Measurements from ENCODE around the gene CCDC12. TPM values are rescaled to one million over a fixed set of nuclear protein-coding genes. Genes with fewer than 3 reads are reported as not detected.

Gene CCDC12
- polyA plus RNA-seq, 1 of the 3 experiments (the other 2 are of a cell fraction) = 105 TPM

DNA sequence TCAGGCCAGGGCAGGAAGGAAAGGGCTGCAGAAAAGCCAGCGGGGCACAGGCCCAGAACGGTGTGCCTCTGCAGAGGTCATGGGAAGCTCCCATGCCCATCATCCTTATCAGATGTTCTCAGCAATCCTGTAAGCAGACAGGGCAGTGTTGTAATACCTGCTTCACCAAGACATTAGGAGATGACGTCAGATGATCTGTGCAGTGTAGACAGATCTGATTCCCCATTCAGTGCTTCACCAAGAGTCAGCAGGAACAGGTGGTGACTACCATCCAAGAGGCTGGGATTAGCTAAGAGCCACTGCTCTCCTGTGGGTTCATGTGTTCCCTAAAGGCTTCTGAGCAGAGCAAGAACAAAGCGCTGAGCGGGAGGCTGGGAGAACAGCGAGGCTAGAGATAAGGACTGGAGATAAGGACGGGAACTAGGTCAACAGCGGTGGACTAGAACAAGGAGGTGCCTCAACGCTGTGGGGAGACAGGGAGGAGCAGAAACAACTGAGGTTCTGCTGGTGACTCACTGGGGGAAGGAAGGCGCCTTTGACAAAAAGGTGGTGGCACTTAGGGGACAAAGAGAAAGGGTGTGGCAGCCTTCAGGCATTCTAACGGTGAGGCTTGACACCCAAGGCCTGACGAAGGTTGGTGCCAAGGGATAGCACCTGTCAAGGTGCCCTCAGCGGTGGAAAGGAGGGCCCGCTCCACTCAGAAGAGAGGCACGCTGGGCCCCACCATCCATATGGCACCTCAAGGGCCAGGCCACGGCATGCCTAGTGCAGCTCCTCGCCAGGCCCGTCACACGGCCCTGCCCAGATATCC is 28.4 kb downstream of the CCDC12 start (continued):
- TF ChIP-seq FOXJ3 (CRISPR knock-in tag; IDR thresholded peaks at IDR 0.05) (0 out of 2 replicates have a peak, but pooled peaks have one; percentile 3), ELF1 (IDR thresholded peaks at IDR 0.05) (no peak), RAD21 (IDR thresholded peaks at IDR 0.05; ENCODE audit: low read length) (no peak)

DNA sequence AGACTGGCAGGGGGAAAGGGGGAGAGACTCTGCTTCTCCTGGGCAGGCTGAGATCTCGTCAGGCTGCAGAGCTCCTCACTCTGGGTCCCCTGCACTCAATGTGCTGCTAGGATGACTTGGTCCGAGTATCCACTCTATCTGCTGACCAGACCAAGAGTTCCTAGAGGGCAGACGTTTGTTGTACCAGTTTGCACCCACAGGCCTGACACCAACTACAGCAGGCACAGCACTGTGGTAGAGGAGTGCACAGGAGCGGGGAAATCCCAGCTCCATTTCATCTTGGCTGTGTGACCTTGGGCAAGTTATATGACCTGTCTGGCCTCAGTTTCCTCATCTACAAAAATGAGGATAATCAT is 29.0 kb downstream of the CCDC12 start:
- H3K9ac ChIP-seq = peak overlapping the region; percentile 12; the same call in 1 of the 2 replicates

More for the DNA sequence above, 29.0 kb downstream of the CCDC12 start:
- no peak for DNase-seq
- TF ChIP-seq FOSL2 (IDR thresholded peaks at IDR 0.05; ENCODE audit: borderline replicate concordance, low read depth) = no peak
- no peak for TF ChIP-seq SMC3 (IDR thresholded peaks at IDR 0.05; ENCODE audit: low read depth, low read length)
- TF ChIP-seq GABPA (IDR thresholded peaks at IDR 0.05; ENCODE audit: low read depth) = no peak
- no peak for TF ChIP-seq PBX3 (IDR thresholded peaks at IDR 0.05)
- TF ChIP-seq, protein P1, sequence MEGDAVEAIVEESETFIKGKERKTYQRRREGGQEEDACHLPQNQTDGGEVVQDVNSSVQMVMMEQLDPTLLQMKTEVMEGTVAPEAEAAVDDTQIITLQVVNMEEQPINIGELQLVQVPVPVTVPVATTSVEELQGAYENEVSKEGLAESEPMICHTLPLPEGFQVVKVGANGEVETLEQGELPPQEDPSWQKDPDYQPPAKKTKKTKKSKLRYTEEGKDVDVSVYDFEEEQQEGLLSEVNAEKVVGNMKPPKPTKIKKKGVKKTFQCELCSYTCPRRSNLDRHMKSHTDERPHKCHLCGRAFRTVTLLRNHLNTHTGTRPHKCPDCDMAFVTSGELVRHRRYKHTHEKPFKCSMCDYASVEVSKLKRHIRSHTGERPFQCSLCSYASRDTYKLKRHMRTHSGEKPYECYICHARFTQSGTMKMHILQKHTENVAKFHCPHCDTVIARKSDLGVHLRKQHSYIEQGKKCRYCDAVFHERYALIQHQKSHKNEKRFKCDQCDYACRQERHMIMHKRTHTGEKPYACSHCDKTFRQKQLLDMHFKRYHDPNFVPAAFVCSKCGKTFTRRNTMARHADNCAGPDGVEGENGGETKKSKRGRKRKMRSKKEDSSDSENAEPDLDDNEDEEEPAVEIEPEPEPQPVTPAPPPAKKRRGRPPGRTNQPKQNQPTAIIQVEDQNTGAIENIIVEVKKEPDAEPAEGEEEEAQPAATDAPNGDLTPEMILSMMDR (IDR thresholded peaks at IDR 0.05) = no peak
- Histone ChIP-seq H3K27me3 (ENCODE audit: insufficient read depth) (no peaks in the 10 kb centered on the region), H3K27ac (ENCODE audit: low read depth in 2 of 2, low read length in 1 of 2) (peak overlapping the region; percentile 71 to 87), H3K79me2 (ENCODE audit: insufficient read depth) (peaks cover 97% of the 10 kb centered on the region), H3K9me2 (no peaks in the 10 kb centered on the region), H3K36me3 (replicated peaks in 1 of 2; ENCODE audit: control insufficient read depth in 1 of 2, insufficient read depth in 2 of 2, low read length in 1 of 2) (peaks cover 0 to 10% of the 10 kb centered on the region in 2 experiments), H3K9me3 (no peaks in the 10 kb centered on the region), H3K4me3 (ENCODE audit: low read depth in 2 of 2, low read length in 1 of 2) (no peak overlapping the region), H3K4me2 (peak overlapping the region; percentile 73), H4K20me1 (ENCODE audit: insufficient read depth) (peaks cover 87% of the 10 kb centered on the region), H2AFZ (ENCODE audit: low read depth) (no peak overlapping the region), H3K4me1 (ENCODE audit: control insufficient read depth in 1 of 2, insufficient read depth in 2 of 2, low read depth in 1 of 2, low read length in 1 of 2) (peaks cover 25 to 42% of the 10 kb centered on the region in 2 experiments), H3F3A (replicated peaks; ENCODE audit: insufficient read depth) (peaks cover 15% of the 10 kb centered on the region)
- ChIA-PET CTCF (interaction anchor here (1.3 to 2.7 kb wide), 3 partner anchors 13 to 24 kb away, joined by 5 to 11 read pairs (median 10); no protein-coding TSS in a partner anchor), POLR2A (interaction anchor here (1.8 kb wide), 1 partner anchor 29 kb away, joined by 6 read pairs; the partner anchor contains the start of gene CCDC12)
- WGBS (ENCODE audit: low lambda C conversion rate) = 27% methylated on average over 4 of the region's 4 CpGs

Measured in SK-N-SH (cell line).